Activated T-cell treated with anti-CD3 and anti-CD28 coated beads for 1 hour (primary cell): ENCODE measurements around the gene RNF207.

Source experiments
- DNase-seq: peaks from one replicate; pipeline ENCODE4 v3.0.0-alpha.2; 2020; ENCODE audit warnings: low read depth

RNF207 gene

DNA sequence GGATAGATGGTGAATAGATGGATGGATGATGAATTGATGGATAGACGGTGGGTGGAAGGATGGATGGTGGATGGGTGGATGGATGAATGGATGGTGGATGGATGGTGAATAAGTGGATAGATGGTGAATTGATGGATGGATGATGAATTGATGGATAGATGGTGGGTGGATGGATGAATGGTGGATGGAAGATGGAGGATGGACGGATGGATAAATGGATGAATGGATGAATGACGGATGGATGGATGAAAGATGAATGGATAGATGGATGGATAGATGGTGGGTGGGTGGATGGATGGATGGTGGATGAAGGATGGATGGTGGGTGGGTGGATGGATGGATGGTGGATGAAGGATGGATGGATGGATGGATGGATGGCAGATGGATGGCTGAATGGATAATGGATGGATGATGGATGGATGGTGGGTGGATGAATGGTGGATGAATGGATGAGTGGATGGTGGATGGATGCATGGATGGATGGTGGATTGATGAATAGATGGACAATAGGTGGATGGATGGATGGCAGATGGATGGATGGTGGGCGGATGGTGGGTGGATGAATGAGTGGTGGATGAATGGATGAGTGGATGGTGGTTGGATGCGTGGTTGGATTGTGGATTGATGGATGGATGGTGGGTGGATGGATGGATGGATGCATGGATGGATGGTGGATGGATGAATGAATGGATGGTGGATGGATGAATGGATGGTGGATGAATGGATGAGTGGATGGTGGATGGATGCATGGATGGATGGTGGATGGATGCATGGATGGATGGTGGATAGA, 31.1 kb upstream of the RNF207 start:
- no peak for DNase-seq

DNA sequence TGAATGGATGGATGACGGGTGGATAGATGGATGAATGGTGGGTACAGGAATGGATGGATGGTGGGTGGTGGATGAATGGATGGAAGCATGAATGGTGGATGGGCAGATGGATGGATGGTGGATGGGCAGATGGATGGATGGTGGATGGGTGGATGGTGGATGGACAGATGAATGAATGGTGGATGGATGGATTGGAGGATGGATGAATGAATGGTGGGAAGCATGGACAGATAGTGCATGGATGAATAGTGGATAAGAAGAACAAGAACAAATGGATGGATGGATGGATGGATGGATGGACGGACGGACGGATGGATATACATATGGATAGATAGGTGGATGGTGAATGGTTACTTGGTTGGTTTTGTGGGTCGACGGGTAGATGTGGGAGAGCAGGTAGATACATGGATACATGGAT, 30.5 kb upstream of the RNF207 start:
- no peak for DNase-seq

DNA sequence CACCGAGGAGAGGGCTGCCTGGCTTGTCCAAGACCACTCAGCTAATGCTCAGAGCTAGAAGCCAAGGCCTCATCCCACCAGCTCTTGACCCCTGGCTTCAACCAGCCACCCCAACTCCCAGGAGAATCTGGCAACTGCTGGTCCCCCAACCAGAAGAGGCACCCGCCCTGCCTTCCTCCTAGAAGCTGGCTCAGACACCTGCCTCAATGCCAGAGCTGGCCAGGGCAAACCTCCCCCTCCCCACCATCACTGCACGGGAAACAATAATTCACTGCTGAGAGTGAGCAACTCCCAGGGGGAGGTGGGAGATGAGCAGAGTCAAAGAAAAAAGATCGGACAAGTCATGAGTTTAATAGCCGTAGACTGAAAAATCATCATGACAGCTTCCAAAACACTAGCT, 29.1 kb upstream of the RNF207 start:
- no peak for DNase-seq

DNA sequence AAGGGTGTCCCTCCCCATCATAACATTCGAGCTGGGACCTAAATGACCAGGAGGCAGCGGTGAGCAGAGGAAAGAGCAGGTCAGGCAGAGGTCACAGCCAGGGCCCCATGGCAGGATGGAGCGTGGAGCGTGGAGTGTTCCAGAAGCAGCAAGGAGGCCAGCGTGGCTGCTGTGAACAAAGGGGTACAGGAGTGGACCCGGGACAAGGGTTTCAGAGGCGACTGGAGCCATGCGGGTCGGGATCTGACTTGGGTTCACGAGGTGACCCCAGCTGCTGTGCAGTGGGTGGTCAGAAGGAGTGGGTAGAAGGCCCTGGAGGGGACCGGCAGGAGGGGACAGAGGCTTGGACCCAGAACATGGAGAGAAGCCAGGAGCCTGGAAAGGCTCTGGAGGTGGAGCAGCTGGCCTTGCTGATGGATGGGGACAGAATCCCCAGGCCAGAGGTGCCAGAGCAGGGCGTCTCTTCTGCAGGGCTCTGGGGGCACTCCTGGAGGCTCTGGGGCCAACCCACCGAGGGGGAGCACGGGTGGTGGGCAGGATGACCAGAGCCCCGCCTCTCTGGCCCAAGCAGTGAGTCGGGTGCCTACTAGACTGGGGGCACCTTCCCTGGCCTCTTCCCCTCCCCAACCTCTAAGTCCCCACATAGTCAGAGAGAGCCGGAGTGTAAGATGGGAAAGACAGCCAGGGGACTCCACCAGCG, 28.1 kb upstream of the RNF207 start:
- DNase-seq, result no peak

DNA sequence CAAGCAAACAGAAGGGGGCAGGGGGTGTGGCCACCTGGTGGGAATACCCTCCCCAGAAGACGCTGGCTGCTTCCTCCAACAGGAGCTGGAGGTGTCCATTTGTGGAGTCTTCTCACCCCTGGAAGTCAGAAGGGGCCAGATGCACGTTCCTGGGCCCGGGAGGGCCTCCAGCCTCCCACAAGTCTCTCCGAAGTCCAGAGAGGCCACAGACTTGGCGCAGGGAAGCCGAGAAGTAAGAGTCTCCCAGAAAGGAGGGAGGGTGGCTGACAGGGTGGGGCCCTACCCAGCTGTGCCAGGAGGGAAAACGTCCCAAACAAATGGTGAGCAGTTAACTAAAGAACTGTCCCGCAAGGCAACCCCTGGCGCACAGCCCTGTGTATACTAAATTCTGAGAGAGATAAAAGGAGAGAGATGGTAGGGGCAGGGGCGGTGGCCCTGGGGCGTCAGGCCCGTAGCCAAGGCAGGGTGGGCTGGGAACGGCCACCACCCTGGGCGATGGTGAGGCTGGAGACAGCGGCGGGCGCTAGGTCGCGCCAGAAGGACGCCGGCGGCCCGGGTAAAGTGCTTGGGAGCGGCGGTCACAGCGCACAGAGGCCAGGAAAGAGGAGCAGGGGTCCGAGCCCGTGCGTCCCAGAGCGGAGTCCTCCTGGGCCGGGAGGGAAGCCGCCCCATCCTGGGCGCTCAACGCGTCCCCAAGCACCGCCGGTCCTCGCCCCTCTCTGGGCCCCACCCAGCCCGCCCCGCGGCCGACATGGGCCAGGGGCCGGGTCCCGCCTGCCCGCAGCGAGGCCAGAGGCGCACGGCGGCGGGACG, 27.0 kb upstream of the RNF207 start:
- DNase-seq, result no peak

DNA sequence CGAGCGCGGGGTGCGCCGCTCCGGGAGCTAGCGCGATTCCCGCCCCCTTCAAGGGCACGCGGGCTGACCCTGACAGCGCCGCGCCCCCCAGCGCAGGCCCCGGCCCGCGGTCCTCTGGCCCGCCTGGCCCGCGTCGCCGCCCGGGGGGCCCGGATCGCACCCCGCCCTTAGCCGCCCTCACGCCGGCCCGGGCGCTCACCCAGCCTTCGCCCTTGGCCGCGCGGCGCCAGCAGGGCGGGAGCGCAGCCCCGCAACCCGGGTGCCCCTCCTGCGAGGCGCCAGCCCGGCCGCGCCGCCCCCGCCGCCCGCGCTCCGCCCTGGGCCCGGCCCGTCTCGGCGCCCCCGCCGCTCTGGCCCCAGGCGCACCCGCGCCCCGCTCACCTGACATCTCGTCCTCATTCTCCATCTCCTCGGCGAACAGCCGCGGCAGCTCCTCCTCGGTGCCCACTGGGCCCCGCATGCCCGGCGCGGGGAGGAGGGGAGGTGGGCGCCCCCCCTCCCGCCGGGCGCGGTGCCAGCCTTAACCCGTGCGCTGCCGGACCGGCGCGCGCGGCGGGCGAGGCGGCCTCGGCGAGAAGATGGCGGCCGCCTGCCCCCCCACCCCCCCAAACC, 26.2 kb upstream of the RNF207 start:
- no peak for DNase-seq

DNA sequence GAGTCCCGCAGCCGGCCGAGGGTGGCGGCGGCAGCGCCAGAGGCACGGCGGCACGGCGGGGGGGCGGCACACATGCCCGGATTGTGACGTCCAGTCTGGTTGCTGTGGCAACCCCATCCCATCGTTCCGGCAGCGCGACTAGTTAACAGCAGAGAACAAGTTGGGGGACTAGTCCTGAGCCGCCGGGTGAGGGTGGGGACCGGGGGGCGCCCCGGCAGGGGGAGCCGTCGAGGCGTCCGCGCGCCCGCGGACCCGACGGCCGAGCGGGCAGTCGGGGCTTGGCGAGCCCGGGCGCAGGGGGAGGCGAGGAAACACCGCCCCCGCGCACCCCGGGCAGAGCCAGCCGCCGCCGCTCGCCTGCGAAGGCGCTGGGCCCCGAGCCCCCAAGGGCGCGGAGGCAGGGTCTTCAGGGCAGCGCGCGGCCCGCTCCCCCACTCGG, 25.6 kb upstream of the RNF207 start, which contains the start of gene CHD5:
Gene CHD5, minus strand, starts transcription at position 54 of the 439 bp plus-strand sequence. CDS start 298 bp downstream, outside the sequence.
- DNase-seq, result no peak

DNA sequence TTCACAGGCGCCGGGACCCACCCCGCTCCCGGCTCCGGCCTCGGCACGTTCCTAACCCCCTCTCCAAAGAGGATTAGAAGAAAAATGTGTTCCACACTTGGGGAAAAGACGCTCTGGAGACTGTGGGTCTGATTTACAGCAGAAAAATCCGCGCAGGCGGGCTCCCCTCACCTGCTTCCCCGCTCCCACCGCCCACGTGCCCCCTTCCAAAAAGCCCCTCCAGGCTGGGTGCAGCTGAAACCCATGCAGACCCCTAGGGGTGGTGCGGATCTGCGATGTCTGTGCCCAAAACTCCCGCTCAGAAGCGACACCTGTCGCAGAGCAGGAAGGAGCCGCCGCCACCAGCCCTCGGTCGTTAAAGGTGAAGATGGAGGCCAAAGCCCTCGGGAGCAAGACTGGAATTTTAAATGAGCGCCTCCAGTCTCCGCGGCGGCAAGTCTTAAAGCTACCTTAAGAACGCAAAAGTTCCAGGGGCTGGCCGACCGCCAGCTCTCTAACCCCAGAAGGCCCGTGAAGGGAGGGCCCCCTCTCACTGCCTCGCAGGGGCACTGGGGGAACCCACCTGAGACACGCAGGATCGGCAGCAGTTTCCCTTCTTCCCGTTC, 25.1 kb upstream of the RNF207 start:
- DNase-seq, result no peak

DNA sequence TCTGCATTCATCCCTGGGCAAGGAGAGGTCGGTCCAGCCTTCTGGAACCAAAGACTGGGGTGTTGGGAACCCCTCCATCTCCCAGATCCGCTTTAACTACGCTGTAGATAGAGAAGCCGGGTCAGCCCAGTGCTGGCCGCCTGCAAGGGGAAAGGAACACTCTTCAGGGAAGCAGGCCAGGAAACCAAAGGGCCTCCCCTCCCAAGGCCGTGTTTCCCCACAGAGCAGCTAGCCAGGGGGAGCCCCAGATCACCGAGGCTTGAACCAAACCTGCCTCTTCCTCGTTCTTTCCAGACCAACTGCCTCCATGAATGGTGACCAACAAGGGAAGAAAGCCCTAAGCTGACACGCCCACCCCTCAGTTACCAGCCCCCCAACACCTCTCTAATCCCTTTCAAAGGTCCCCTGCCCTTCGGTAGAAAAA, 24.6 kb upstream of the RNF207 start:
- DNase-seq, result no peak

DNA sequence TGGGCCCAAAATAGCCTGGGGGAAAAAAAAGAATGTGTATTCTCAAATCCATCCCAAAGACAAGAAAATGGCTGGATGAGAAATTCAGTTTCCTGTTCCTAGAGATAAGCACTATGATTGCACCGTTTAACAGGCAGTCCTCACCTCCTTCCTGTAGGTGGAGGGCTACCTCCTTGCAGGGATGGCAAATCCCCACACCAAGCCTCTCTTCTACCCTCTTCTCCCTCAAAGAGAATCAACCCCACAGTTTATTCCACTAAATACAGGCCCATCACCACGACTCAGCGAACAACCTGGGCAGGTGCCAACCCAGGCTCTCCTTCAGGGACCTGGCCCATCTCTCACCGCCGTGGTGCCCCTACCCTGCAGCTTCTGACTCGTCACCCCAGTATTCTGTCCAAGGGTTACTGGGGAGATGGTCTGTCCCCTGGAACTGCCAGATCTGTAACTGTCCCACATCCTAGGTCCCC, 22.4 kb upstream of the RNF207 start:
- DNase-seq, result no peak

DNA sequence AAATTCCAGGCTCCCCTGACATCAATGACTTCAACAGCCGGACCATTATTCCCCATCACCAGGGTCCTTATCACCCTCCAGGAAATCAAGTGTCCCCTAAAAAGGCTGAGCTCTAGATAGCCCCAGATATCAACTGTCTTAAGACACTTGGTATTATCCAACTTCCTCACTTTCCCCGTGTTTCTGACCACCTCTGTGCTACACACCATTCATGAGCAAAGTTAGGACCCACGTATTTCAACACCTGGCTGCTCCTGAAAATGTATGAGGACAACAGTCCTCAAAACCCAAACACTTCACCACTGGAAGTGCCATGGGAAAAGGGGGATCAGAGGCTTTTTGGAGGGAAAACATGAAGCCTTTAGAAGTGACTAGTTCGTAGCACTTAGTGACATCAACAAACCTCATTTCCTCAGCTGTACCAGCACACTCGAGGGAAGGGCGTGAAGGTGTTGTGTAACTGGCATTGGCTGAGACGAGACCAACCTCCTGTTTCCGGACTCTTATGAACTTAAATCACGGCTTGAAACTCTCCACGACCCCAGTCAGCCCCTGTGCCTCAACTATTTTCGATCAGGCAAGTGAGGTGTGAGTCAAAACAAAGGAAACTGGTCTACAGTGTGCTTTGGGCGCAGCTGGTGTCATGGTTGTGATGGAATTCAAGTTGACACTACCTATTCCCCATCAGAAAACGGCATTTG, 21.7 kb upstream of the RNF207 start:
- no peak for DNase-seq

DNA sequence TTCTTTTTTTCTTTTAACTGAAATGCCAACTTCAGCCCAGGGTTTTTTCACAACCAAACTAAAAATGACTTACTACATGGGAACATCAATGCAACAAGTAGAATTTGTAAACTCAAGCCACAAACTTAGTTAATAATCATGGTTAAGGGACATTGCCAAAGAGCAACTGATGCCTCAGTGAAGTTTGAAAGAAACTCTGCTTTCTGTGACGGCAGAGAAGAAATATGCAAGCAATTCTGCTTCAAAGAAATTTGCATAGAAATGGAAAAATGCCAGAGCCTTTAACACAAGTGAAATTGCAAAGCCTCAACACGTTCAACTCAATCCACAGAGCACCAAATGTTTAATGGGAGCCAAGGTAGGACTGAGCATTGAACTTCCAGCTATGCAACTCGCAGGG, 20.8 kb upstream of the RNF207 start:
- DNase-seq, result no peak

DNA sequence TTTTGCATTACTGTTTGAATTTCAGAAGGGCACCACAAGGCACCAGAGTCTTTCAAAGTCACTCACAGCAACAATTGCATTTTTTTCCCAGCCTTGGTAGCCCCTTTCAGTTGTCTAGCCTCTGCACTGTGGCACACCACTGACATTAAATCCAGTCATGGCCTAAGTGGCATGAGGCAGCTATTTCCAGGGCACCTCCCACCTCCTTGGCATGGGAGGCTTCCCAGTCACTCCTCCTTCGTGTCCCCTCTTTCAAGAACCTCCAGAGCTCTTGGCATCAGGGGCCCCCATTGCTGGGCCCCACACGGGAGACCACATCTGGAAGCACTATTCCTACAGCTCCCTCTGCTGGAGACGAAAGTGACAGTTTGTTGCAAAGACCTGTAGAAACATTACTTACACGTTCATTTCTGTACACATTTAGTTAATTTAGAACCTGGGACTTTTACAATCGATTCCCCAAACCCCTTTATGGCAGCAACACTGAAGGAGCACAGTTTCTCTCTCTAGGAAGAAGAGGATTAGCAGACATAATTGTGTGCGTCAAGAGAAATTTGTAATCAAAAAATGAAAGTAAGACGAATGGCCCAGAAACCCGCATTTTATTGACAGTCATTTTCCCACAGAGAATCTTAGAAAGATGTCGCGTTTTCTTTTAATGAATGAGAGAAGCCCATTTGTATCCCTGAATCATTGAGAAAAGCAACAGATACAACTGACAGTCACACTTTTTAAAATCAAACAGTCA, 20.1 kb upstream of the RNF207 start:
- DNase-seq, result no peak

DNA sequence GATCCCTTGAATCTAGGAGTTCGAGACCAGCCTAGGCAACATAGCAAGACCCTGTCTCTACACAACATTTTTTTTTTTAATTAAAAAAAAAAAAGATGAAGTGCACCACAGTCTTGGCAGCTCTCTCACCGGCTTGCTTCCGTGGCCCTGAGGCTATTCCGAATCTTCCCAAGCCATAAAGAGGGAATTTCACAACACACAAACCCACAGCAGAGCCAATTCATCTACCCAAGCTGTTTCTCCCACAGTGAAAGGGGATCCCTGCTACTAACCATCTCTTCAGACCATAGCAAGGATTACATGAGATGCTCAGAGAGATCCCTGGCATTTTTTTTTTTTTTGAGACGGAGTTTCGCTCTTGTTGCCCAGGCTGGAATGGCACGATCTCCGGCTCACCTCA, 17.5 kb upstream of the RNF207 start:
- no peak for DNase-seq

DNA sequence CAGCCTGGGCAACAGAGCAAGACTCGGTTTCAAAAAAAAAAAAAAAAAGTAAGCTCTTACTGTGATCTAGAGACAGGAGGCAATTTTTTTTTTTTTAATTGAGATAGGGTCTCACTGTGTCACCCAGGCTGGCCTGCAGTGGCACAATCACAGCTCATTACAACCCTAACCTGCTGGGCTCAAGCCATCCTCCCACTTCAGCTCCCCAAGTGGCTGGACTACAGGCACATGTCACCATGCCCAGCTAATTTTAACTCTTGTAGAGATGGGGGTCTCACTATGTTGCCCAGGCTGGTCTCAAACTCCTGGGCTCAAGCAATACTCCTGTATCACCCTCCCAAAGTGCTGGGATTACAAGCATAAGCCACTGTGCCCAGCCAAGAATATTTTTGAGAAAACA, 14.0 kb upstream of the RNF207 start:
- DNase-seq, result no peak

DNA sequence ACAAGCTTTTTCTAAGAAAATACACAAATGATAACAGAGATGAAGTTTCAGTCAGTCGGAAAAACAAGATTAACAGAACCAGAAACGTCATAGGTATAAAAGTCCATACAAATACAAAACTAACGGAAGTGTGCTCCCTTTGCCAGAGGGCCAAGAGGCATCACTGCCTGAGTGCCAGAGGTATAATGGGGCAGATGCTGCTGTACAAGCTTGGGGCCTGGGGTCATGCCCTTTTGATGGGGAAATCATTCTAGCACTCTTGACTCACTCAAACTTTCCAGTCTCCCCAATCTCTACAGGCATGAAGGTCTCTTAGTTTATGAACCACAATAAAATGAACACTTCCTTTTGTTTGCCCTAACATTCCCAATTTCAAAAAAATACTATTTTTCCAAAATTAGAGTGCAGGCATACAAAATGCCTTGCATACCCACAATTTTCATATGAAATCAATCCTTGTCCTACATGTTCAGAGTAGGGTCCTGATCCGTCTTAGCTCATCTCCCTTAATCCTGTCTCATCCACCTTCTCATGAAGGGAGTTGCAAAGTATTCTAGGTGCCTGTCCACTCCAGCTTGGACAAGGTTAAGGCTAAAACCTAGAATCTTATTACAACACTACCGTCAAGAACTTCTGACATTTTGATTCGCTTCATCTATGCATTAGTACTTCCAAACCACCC, 8.0 kb upstream of the RNF207 start:
- DNase-seq, result no peak

DNA sequence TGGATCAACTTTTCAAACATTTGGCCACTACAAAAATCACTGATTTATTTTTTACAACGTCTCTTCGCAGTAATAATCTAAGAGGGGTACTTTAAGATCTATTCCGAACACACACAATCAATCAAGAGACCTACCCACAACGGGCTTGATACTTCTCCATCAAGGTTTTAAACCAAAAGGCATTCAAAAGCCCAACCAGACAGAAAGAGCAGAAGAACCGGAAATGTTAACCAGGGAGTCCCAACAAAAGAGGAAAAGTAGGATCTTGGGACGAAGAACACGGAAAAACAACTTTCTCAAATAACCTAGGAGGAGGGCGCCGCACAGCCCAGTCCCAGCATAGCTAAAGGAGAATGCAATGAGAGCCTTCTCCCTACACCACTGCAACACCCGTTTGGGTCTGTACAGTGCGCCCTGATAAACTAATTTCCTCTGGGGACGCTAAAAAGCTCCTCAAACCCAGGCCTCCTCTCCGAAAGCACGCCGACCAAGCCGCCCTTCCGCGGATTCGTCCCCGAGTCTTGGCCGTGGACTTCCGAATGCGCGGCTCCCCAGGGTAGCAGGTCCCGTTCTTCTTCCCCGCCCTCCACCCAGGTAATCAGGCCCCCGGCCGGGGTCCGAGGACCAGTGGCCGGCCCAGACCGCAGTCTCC, 7.1 kb upstream of the RNF207 start:
- peak; percentile 20 for DNase-seq

DNA sequence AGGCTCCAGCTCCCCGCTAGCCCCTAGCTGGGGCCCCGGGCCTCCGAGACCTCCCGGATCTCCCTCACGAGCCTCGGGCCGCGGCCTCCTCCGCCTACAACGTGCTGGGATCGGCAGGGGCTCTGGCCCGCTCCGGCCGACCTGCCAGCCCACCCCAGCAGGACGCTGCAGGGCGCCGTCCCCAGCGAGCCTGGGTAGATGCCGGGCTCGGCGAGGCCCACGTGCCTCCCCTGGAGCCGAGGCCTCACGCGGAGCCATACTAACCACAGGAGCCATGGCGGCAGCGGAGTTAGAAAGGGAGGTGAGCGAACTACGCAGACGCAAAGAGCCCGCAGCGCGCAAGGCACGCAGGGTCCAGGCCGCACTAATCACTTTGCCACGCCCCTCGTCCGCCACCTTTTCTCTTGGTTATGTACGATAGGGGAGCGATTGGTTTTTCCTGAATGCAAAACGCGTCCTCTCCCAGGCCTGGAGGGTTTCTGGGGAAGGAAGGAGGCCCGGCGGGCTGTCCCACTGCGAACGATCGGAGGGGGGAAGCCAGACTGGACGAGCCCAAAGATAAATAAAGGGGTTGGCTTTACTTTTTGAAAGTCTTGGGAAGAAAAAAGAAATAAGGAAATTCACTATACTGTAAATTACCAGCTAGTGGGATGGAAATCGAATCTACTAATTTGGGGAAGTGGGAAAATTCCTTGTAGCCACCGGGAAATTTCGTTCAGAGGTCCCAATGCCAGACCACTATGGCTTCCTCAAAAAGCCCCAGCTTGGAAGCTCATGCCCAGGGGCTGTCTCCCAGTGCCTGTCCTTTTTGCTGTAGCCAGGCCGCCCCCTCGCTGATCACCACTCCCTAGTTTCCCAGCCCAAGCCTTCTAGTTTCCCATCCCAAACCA, 6.4 kb upstream of the RNF207 start, which contains the start of gene RPL22:
Gene RPL22, minus strand, starts transcription at position 298 of the 890 bp plus-strand sequence. Its CDS starts 22 bp downstream, at position 276.
- DNase-seq, result peak; percentile 95
